Endodermal cell (in vitro differentiated cells): ENCODE data around the gene SLAMF1. TPM values are rescaled to one million over a fixed set of nuclear protein-coding genes. Genes with fewer than 3 reads are reported as not detected.
A peak's percentile ranks its signal among the peaks of the same experiment; 100 is the strongest.

Source experiments
- DNase-seq: peaks from one replicate; pipeline ENCODE4 v3.0.0-alpha.2; 2017
- H3K27ac ChIP-seq: 2 replicates; pipeline ENCODE4 v1.5.1; 2013; ENCODE audit warnings: mild to moderate bottlenecking, low read depth, low read length, moderate library complexity
- H3K27me3 ChIP-seq: 2 replicates; pipeline ENCODE4 v1.6.1; 2013; ENCODE audit warnings: mild to moderate bottlenecking, low read length, moderate library complexity; ENCODE audit not compliant: insufficient read depth, control insufficient read depth, poor library complexity, severe bottlenecking
- H3K36me3 ChIP-seq: 2 replicates; pipeline ENCODE4 v1.7.0; 2013; ENCODE audit warnings: mild to moderate bottlenecking, low read length, moderate library complexity; ENCODE audit not compliant: control insufficient read depth, insufficient read depth
- H3K4me1 ChIP-seq: one replicate; pipeline ENCODE4 v1.7.0; 2013; ENCODE audit warnings: low read length; ENCODE audit not compliant: control insufficient read depth, insufficient read depth
- H3K4me3 ChIP-seq: 2 replicates; pipeline ENCODE4 v1.5.1; 2013; ENCODE audit warnings: mild to moderate bottlenecking, low read length, moderate library complexity
- H3K9ac ChIP-seq: 2 replicates; pipeline ENCODE4 v1.6.1; 2013; ENCODE audit warnings: mild to moderate bottlenecking, low read length, moderate library complexity; ENCODE audit not compliant: poor library complexity, severe bottlenecking; ENCODE audit errors: extremely low read depth
- H3K9me3 ChIP-seq: 2 replicates; pipeline ENCODE4 v1.6.1; 2013; ENCODE audit warnings: mild to moderate bottlenecking, low read length, moderate library complexity; ENCODE audit not compliant: control insufficient read depth
- H3K27ac Mint-ChIP-seq: 2 replicates; pipeline ENCODE4 v1.8.0; 2020; ENCODE audit warnings: mixed read lengths
- H3K27me3 Mint-ChIP-seq: 2 replicates; pipeline ENCODE4 v1.8.0; 2021; ENCODE audit warnings: mild to moderate bottlenecking, mixed read lengths; ENCODE audit not compliant: insufficient read depth
- H3K36me3 Mint-ChIP-seq: 2 replicates; pipeline ENCODE4 v1.8.0; 2020; ENCODE audit warnings: low read depth, mixed read lengths
- H3K4me1 Mint-ChIP-seq: 2 replicates; pipeline ENCODE4 v1.8.0; 2020; ENCODE audit warnings: mixed read lengths
- H3K4me3 Mint-ChIP-seq: 2 replicates; pipeline ENCODE4 v1.8.0; 2020; ENCODE audit warnings: mild to moderate bottlenecking, moderate library complexity, mixed read lengths
- H3K9me3 Mint-ChIP-seq: 2 replicates; pipeline ENCODE4 v1.8.0; 2020; ENCODE audit warnings: mild to moderate bottlenecking, mixed read lengths
- CTCF ChIP-seq: fragments of 200-600 bp; sonication (generic); conservative IDR thresholded peaks from 2 replicates; pipeline ENCODE4 v1.5.0; 2021; ENCODE audit warnings: antibody characterized with exemption, mild to moderate bottlenecking
- WGBS, 2 experiments: methylation state at CpG; one replicate each; pipeline versions ENCODE4 v1.1.5 to v1.1.7; 2013; ENCODE audit warnings: missing lambda C conversion rate in 2 of 2, mixed read lengths in 1 of 2; ENCODE audit not compliant: insufficient coverage in 1 of 2, insufficient read length in 1 of 2; 5-methylcytosine and 5-hydroxymethylcytosine counted together
- total RNA-seq, 2 donors: library from RNA; stranded (reverse); fragmentation: NEBNext Ultra II Directional in 1 of 2; extraction: Animal tissue kit (Norgen Biotek cat#: 25700) in 1 of 2; gene quantifications; 2 replicates in 1 of 2; 3 replicates in 1 of 2; pipeline ENCODE4 v1.2.1, GENCODE V29; 2021

SLAMF1 gene
- total RNA-seq, 2 donors from 2014 or later, result not detected

GRCh38 chr1:160682983-160683865 is 36.4 kb upstream of the SLAMF1 start:
- WGBS, 2 experiments, result 93 to 100% methylated on average over 4 of the region's 4 CpGs
- peaks cover 29% of the 10 kb centered on the region for H3K9me3 Mint-ChIP-seq

GRCh38 chr1:160681891-160682140 is 35.0 kb upstream of the SLAMF1 start:
- no peak for TF ChIP-seq CTCF
- DNase-seq, result no peak
- 96% methylated on average over 3 of the region's 3 CpGs for WGBS, 2 experiments
- Mint-ChIP-seq H3K36me3 (peaks cover 19% of the 10 kb centered on the region), H3K4me1 (peaks cover 7% of the 10 kb centered on the region), H3K4me3 (no peak overlapping the region), H3K27me3 (no peaks in the 10 kb centered on the region), H3K9me3 (peaks cover 15% of the 10 kb centered on the region), H3K27ac (no peak overlapping the region)
- no peak overlapping the region for H3K27ac ChIP-seq
- peaks cover 8% of the 10 kb centered on the region for H3K36me3 ChIP-seq
- no peak overlapping the region for H3K9ac ChIP-seq
- H3K4me3 ChIP-seq, result no peak overlapping the region
- H3K4me1 ChIP-seq, result no peaks in the 10 kb centered on the region
- H3K27me3 ChIP-seq, result no peaks in the 10 kb centered on the region
- H3K9me3 ChIP-seq, result peaks cover 29% of the 10 kb centered on the region

More at GRCh38 chr1:160682983-160683865, 36.4 kb upstream of the SLAMF1 start:
- Mint-ChIP-seq H3K27me3 (no peaks in the 10 kb centered on the region), H3K36me3 (peaks cover 23% of the 10 kb centered on the region), H3K4me3 (no peak overlapping the region), H3K4me1 (peaks cover 8% of the 10 kb centered on the region), H3K27ac (no peak overlapping the region)
- Histone ChIP-seq H3K9me3 (peaks cover 42% of the 10 kb centered on the region), H3K4me1 (no peaks in the 10 kb centered on the region), H3K36me3 (peaks cover 8% of the 10 kb centered on the region), H3K9ac (no peak overlapping the region), H3K27me3 (no peaks in the 10 kb centered on the region), H3K27ac (no peak overlapping the region), H3K4me3 (no peak overlapping the region)
- DNase-seq, result no peak
- no peak for TF ChIP-seq CTCF

GRCh38 chr1:160681066-160681890 is 34.4 kb upstream of the SLAMF1 start:
- H3K4me3 Mint-ChIP-seq, result no peak overlapping the region
- H3K27me3 Mint-ChIP-seq, result no peaks in the 10 kb centered on the region
- 60 to 61% methylated on average over 10 of the region's 10 CpGs for WGBS, 2 experiments
- no peaks in the 10 kb centered on the region for H3K27me3 ChIP-seq
- H3K4me1 Mint-ChIP-seq, result peaks cover 8% of the 10 kb centered on the region
- H3K36me3 ChIP-seq, result peaks cover 8% of the 10 kb centered on the region
- no peaks in the 10 kb centered on the region for H3K4me1 ChIP-seq
- peak overlapping the region; percentile 67 for H3K27ac Mint-ChIP-seq
- peaks cover 24% of the 10 kb centered on the region for H3K9me3 ChIP-seq
- peaks cover 10% of the 10 kb centered on the region for H3K9me3 Mint-ChIP-seq
- peaks cover 15% of the 10 kb centered on the region for H3K36me3 Mint-ChIP-seq
- no peak overlapping the region for H3K9ac ChIP-seq
- peak; percentile 100 for TF ChIP-seq CTCF
- H3K4me3 ChIP-seq, result no peak overlapping the region
- H3K27ac ChIP-seq, result no peak overlapping the region
- peak; percentile 97 for DNase-seq
